Skeletal muscle tissue (tissue), 4 donors: Measurements from ENCODE around the gene NUTM2D. TPM values are rescaled to one million over a fixed set of nuclear protein-coding genes. Genes with fewer than 3 reads are reported as not detected.
"Not testable (repeated sequence)": the region's sequence is repeated elsewhere in the genome, so short reads cannot be mapped to it uniquely, and the experiment has no call there.

ENCODE experiments used
- H3K27ac ChIP-seq: one replicate; pipeline ENCODE4 v1.7.0; 2013; ENCODE audit warnings: mild to moderate bottlenecking, low read depth, low read length, inconsistent platforms
- H3K27me3 ChIP-seq, 3 donors: one replicate each; pipeline ENCODE4 v1.7.0; 2013; ENCODE audit warnings: low read length in 3 of 3; ENCODE audit not compliant: control insufficient read depth in 3 of 3, insufficient read depth in 3 of 3
- H3K36me3 ChIP-seq, 3 donors: one replicate each; pipeline ENCODE4 v1.7.0; 2013; ENCODE audit warnings: low read length in 3 of 3; ENCODE audit not compliant: control insufficient read depth in 3 of 3, insufficient read depth in 3 of 3
- H3K4me1 ChIP-seq, 3 donors: one replicate each; pipeline ENCODE4 v1.7.0; 2013; ENCODE audit warnings: low read length in 3 of 3, mild to moderate bottlenecking in 3 of 3; ENCODE audit not compliant: control insufficient read depth in 3 of 3, insufficient read depth in 3 of 3
- H3K4me3 ChIP-seq, 3 donors: one replicate each; pipeline ENCODE4 v1.7.0; 2013; ENCODE audit warnings: low read length in 3 of 3
- H3K9ac ChIP-seq, 3 donors: one replicate each; pipeline ENCODE4 v1.7.0; 2013; ENCODE audit warnings: low read length in 3 of 3, mild to moderate bottlenecking in 3 of 3, moderate library complexity in 2 of 3, low read depth in 1 of 3
- H3K9me3 ChIP-seq, 3 donors: one replicate each; pipeline ENCODE4 v1.7.0; 2013; ENCODE audit warnings: low read length in 3 of 3; ENCODE audit not compliant: control insufficient read depth in 3 of 3
- total RNA-seq: library from RNA; depleted of rRNA; stranded (reverse); fragments of >200 nt; gene quantifications from one replicate; pipeline ENCODE4 v1.2.3, GENCODE V29; 2014
- donor health status: Osteomylitis.

Gene NUTM2D
- total RNA-seq, 1 donor from 2014 or later, result 2.6 TPM

DNA sequence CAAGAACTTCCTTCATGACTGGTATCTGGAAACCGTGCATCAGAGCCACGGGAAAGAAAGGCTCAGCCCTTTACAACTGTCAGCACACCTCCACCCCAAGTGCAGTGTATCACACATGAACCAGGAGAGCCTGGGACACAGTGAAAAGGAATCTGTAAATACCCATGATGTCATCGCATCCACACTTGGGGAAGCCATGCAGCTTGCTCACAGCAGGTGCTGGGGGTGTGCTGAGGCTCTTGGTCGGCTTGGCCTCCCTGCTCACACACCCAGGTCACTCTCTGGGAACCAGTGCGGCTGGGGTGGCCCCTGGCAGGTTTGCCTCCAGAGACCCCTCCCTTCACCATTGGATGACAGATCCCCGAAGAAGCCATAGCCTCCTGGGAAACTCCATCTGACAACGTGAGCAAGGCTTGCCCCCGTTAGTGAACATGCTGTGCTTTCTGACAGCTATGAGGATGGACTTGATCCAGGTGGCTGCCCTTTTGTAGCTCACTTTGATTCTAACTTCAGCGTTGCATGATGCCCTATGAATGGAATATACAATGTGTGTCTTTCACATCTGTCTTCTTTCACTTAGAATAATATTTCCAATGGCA, 12.1 kb downstream of the NUTM2D start:
- H3K27me3 ChIP-seq, H3K4me1 ChIP-seq, H3K9me3 ChIP-seq, H3K4me3 ChIP-seq, H3K36me3 ChIP-seq, H3K27ac ChIP-seq, H3K9ac ChIP-seq: not testable (repeated sequence)

- not testable (repeated sequence) for H3K27ac ChIP-seq, H3K9me3 ChIP-seq, H3K4me3 ChIP-seq, H3K27me3 ChIP-seq, H3K4me1 ChIP-seq, H3K36me3 ChIP-seq, H3K9ac ChIP-seq
These were observed 16.5 kb downstream of the NUTM2D start for GRCh38 chr10:87374091-87374490.

DNA sequence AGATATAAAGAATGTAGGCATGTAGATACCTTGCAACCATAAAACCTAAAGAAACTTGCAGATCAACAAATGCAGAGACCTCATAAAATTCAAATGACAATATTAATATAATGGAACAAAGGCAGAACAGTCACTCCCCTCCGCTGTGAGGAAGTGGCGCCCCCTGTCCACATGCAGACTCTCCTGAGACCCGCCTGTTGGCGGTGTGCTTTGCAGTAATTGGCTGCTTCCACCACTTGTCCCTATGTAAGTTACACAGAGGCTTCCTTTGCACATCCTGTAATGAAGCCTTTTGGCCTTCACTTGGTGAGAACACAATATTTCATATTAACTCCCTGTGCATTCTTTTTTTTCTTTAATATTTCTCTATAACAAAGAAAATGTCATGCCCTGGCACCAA, 21.6 kb downstream of the NUTM2D start:
- not testable (repeated sequence) for H3K36me3 ChIP-seq, H3K4me3 ChIP-seq, H3K27ac ChIP-seq, H3K27me3 ChIP-seq, H3K4me1 ChIP-seq, H3K9me3 ChIP-seq, H3K9ac ChIP-seq

DNA sequence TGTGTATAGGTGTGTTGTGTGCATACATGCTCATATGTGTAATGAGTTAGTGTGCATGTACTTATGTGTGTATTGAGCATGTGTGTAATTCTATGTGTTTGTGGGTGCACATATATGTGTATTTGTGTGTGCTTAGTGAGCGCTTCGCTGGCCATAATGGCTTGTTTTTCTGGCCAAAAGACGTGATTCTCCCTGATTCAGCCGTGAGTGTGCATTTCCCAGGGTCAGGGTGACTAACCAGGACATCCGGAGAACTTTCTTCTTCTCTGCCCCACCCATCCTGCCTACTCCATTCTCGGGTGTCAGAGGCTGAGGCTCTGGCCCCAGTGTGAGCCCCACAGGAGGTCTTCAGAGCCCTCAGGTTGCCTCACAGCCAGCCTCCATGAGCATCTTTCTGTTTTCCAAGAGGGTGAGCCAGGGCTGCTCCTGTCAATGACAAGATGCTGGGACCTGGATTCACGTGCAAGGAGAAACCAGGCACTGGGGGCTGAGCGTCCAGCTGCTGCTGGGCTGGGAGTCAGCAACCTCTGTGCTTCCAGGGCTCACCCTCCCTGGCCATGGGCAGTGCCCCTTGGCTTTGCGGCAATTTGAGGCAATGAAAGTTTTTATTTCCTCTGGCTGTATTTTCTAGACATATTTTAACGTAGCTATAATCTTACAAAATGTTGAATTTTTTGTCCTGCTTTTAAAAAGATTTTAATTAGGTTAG, 25.8 kb downstream of the NUTM2D start:
- H3K9ac ChIP-seq, H3K27ac ChIP-seq, H3K36me3 ChIP-seq, H3K27me3 ChIP-seq, H3K9me3 ChIP-seq, H3K4me1 ChIP-seq, H3K4me3 ChIP-seq: not testable (repeated sequence)

DNA sequence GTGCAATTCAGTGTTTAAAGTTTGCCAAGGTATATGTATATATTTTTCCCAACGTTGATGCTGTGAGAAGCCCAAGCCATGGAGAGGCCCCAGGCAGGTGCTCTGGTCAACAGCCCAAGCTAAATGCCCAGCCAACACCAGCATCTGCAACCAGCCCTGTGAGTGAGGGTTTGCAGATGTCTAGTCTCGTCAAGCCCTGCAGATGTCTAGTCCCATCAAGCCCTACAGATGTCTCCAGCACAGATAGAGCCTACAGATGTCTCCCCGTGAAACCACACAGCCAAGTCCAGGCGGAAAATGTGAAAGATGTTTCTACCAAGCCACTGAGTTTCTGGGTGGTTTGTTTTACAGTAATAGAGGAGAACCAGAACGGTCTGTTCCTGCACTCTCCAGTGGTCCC, 26.7 kb downstream of the NUTM2D start:
- H3K4me3 ChIP-seq, H3K27me3 ChIP-seq, H3K36me3 ChIP-seq, H3K9ac ChIP-seq, H3K9me3 ChIP-seq, H3K27ac ChIP-seq, H3K4me1 ChIP-seq: not testable (repeated sequence)

DNA sequence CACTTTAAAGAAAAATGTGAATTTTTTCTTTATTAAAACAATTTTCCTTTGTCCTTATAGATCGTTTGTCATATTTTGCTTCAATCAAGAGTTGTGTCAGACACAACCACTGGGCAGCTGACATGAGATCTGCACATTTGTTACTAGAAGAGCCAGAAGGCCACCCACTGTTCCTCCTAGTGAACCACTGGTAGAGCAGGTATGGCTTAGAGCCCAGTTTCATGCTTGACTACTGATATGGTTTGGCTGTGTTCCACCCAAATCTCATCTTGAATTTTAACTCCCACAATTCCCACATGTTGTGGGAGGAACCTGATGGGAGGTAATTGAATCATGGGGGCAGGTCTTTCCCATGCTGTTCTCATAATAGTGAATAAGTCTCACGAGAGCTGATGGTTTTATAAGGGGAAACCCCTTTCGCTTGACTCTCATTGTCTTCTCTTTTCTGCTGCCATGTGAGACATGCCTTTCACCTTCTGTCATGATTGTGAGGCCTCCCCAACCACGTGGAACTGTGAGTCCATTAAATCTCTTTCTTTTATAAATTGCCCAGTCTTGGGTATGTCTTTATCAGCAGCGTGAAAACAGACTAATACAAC, 28.3 kb downstream of the NUTM2D start:
- not testable (repeated sequence) for H3K27ac ChIP-seq, H3K36me3 ChIP-seq, H3K4me3 ChIP-seq, H3K4me1 ChIP-seq, H3K9ac ChIP-seq, H3K9me3 ChIP-seq, H3K27me3 ChIP-seq

DNA sequence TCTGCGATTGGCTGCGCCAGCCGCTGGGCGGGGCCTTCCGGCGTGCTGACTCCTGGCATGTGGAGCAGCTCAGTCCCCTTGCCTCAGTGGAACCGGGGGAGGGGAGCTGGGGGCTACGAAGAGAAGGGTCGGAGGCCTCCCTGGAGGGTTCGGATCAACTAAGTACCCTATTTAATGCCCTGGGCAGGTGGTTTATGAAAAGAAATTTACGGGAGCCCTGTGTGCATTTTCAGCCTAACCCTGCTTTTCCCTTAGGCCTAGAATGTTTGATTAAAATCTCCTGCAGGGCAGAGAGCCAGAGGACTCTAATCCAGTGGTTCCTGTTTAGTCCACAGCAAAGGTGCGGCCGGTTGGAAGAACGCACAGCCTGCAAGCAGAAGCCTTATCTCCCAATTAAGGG, 33.8 kb downstream of the NUTM2D start:
- H3K27me3 ChIP-seq, H3K36me3 ChIP-seq, H3K9me3 ChIP-seq, H3K4me3 ChIP-seq, H3K4me1 ChIP-seq, H3K9ac ChIP-seq, H3K27ac ChIP-seq: not testable (repeated sequence)

- not testable (repeated sequence) for H3K27me3 ChIP-seq, H3K9ac ChIP-seq, H3K36me3 ChIP-seq, H3K4me1 ChIP-seq, H3K27ac ChIP-seq, H3K9me3 ChIP-seq, H3K4me3 ChIP-seq
These were observed 38.7 kb downstream of the NUTM2D start for GRCh38 chr10:87396206-87396605.

GRCh38 chr10:87398436-87398835, 40.9 kb downstream of the NUTM2D start:
- not testable (repeated sequence) for H3K27ac ChIP-seq, H3K9me3 ChIP-seq, H3K27me3 ChIP-seq, H3K9ac ChIP-seq, H3K4me3 ChIP-seq, H3K4me1 ChIP-seq, H3K36me3 ChIP-seq

GRCh38 chr10:87407516-87408467, 50.2 kb downstream of the NUTM2D start:
- H3K4me3 ChIP-seq, H3K27ac ChIP-seq, H3K9me3 ChIP-seq, H3K36me3 ChIP-seq, H3K9ac ChIP-seq, H3K4me1 ChIP-seq: not testable (repeated sequence)
- peaks cover 0 to 11% (median 7%) of the 10 kb centered on the region in 3 donors for H3K27me3 ChIP-seq
